HG02970 (cell line): Measurements from ENCODE around the gene COA3.

Experiments used
- ATAC-seq: cut with Tn5 transposase; IDR thresholded peaks from one replicate; pipeline ENCODE4 v1.9.1; 2021; ENCODE audit warnings: mild to moderate bottlenecking, moderate library complexity, moderate number of reproducible peaks; ENCODE audit not compliant: unreplicated experiment, low FRiP score

COA3 gene

GRCh38 chr17:42819939-42820535 is 21.5 kb upstream of the COA3 start:
- ATAC-seq, result no peak

GRCh38 chr17:42818379-42818778 is 19.9 kb upstream of the COA3 start:
- no peak for ATAC-seq

- no peak for ATAC-seq
Observed at GRCh38 chr17:42817866-42818265, 19.4 kb upstream of the COA3 start.

- ATAC-seq, result no peak
Observed at GRCh38 chr17:42814633-42815399, 16.3 kb upstream of the COA3 start.

DNA sequence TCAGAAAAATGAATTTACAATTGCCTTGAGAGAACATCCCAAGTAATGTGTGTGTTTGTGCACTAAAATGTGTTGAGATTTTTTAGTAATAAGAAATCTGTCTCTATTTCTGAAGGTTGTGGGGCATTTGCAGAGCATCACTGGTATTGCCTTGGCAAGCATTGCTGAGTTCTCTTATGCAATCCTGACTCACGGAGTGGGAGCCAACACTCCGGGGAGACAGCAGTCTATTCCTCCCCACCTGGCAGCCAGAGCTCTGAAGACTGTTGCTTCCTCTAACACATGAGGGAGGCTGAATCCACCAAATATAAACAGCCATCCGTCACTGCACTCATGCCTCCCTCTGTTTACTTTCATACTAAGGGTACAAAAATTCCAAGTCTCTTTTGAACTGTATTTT is 10.7 kb upstream of the COA3 start:
- no peak for ATAC-seq

- no peak for ATAC-seq
Observed at GRCh38 chr17:42806249-42806648, 7.7 kb upstream of the COA3 start.

- ATAC-seq, result no peak
Observed at GRCh38 chr17:42804918-42805367, 6.4 kb upstream of the COA3 start.

DNA sequence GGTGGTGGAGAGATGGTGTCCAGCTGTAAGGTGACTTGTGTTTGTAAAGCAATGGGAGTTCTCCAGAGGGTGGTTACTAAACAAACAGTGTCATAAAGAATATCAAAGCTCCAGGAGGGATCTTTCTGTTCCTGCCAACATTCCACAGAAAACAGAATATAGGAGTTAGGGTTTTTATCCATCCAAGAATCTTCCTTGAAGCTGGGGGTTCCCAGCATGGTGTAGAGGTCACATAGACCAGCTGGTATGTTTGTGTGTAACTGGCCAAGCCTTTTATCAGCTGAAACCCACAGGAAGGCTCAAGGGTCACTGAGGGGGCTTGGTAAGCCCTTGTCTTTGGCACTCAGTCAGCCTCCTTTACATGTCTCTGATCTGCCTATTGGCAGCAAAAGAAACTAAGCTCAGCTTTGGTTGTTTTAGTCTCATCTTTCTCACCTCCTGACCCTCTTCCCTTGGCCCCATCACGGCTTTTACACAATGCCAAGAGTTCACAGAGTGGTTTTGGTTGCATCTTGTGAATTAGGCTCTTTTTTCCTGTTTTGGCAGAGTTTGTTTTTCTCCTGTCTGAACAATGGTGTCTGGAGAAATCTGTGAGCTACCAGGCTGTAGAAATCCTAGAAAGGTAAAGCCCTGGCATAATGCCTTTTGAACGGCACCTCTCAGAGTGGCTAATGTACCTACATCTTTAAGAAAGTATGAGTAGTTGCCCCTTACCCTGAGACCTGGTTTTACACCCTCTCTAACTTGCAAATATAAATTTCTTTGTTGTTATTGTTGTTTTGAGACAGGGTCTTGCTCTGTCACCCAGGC is 4.8 kb upstream of the COA3 start:
- no peak for ATAC-seq

- no peak for ATAC-seq
Observed at GRCh38 chr17:42798011-42798382, 507 bp downstream of the COA3 start.

DNA sequence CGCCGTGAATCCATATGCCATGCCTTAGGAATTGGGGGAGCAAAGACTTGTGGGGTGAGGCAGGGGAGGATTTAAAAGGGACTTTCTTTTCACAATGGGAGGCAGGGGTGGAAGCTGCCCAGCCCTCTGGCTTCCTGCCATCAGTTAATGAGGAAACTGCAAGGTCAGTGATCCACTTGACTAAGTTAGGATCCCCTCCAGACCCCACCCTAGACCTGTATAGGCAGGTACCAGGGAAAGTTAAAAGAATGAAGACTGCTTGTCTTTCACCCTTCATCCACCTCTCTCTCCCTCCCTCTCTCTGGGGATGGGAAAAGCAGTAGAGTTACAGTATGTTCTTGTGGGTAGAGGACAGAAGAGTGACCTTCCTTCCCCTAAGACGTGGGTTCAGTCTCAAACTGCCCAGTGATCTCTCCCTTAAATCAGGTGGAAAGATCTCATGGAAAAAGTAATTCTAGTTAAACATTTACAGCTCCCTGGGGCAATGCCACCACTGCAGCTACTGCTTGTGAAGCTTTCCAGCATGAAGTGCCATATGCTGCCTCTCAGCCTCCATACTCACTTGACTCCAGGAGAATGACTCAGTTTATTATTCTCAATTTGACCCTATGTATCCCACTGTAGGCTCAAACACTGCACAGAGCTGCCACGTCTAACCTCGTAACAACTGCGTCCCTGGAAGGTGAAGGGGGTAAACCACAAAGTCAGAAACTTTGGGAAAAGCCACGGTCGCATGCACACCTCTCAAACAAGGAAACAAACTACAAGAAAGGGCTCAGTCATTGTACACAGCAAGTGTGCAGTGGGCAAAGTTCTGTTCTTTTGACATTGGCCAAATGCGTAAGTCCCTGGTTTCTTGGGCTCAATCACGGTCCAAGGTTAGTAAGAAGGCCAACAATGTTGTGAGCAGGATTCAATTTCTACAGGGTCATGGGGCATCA is 1.2 kb downstream of the COA3 start:
- no peak for ATAC-seq

DNA sequence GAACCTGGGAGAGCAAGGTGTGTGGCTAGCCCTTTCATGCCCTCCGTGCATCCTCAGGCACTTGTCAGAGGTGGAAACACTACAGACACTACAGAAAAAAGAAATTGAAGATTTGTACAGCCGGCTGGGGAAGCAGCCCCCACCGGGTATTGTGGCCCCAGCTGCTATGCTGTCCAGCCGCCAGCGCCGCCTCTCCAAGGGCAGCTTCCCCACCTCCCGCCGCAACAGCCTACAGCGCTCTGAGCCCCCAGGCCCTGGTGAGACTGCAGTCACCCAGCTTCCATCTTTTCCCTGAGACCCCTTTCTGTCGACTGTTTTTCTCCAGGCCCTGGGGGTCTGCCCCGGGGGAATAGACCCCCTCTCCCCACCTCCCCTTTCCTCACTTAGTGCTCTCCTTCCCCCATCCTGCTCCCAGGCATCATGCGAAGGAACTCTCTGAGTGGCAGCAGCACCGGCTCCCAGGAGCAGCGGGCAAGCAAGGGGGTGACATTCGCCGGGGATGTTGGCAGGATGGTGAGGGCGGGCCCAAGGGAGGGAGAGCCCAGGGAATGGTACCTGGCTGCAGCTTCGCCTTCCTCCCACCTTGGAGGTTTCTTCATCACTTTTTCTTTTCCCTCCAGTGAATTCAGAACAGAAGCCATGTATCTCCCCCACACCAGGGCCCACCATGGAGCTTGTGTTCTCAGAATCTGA is 2.3 kb downstream of the COA3 start:
- no peak for ATAC-seq

DNA sequence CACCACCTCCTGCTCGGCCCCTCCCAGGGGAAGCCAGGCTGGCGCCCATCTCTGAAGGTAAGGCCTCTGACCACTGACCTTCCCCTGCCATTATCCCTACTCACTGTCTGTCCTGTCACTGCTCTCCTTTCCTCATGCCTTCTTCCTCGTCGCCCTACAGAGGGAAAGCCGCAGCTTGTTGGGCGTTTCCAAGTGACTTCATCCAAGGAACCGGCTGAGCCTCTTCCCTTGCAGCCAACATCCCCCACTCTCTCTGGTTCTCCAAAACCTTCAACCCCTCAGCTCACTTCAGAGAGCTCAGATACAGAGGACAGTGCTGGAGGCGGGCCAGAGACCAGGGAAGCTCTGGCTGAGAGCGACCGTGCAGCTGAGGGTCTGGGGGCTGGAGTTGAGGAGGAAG is 3.0 kb downstream of the COA3 start:
- no peak for ATAC-seq

- ATAC-seq, result no peak
Observed at GRCh38 chr17:42795061-42795460, 3.4 kb downstream of the COA3 start.

GRCh38 chr17:42792545-42792944 is 6.0 kb downstream of the COA3 start:
- no peak for ATAC-seq

GRCh38 chr17:42791948-42792347 is 6.6 kb downstream of the COA3 start:
- no peak for ATAC-seq

- ATAC-seq, result no peak
Observed at GRCh38 chr17:42787266-42787665, 11.2 kb downstream of the COA3 start.

DNA sequence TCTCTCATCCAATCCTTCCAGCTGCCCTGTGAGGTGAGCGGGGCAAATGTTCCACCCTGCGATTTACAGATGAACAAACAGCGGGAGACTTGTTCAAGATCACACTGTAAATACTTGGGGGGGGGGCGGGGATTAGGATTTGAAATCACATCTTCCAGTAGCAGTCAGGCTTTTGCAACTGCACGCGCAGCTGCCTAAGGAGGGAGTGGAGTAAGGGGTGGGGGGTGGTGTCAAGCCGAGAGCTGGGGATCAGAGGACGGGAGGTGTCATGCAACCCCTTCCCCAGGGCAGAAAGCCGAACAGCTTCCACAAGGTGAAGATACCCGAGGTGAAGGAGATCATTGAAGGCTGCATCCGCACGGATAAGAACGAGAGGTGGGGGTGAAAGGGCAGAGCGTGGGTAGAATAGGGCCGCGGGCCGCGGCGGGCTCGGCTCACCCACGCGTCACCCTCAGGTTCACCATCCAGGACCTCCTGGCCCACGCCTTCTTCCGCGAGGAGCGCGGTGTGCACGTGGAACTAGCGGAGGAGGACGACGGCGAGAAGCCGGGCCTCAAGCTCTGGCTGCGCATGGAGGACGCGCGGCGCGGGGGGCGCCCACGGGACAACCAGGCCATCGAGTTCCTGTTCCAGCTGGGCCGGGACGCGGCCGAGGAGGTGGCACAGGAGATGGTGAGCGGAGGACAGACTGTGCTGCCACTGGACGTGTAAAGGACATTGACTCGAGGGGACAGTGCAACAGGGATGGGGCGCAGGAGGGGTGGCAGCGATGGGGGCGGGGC is 13.5 kb downstream of the COA3 start:
- no peak for ATAC-seq

GRCh38 chr17:42784409-42784808 is 14.1 kb downstream of the COA3 start:
- ATAC-seq, result no peak

- ATAC-seq, result no peak
Observed at GRCh38 chr17:42783791-42784138, 14.7 kb downstream of the COA3 start.
